WTC11 (cell line): ENCODE measurements around the gene CAMKK2. TPM values are rescaled to one million over a fixed set of nuclear protein-coding genes. Genes with fewer than 3 reads are reported as not detected.

Experiments
- ATAC-seq: fragments of 200-7000 bp; cut with Tn5 transposase; 2 replicates; pipeline ENCODE4 v1.10.0; 2021; ENCODE audit warnings: mild to moderate bottlenecking, moderate library complexity
- CTCF ChIA-PET: fragments of 300-600 bp; sonication (Branson Sonifier 250); formaldehyde crosslinking; loops from one replicate; lab custom pipeline; 2021; ENCODE audit warnings: antibody characterized with exemption; lab: Charles Lee
- POLR2A ChIA-PET: fragments of 350-600 bp; sonication (Branson Sonifier 250); formaldehyde crosslinking; loops from one replicate; lab custom pipeline; 2021; ENCODE audit warnings: antibody characterized with exemption; lab: Charles Lee
- DNase-seq: peaks from one replicate; pipeline ENCODE4 v3.0.0; 2021; ENCODE audit warnings: low spot score
- H3K27ac Mint-ChIP-seq: 2 replicates; pipeline ENCODE4 v1.8.0; 2021; ENCODE audit warnings: mixed read lengths
- H3K27me3 Mint-ChIP-seq: 2 replicates; pipeline ENCODE4 v1.8.0; 2021; ENCODE audit warnings: low read depth, mild to moderate bottlenecking, moderate library complexity, mixed read lengths
- H3K36me3 Mint-ChIP-seq: 2 replicates; pipeline ENCODE4 v1.8.0; 2021; ENCODE audit warnings: mixed read lengths
- H3K4me1 Mint-ChIP-seq: 2 replicates; pipeline ENCODE4 v1.8.0; 2022; ENCODE audit warnings: mixed read lengths
- H3K4me3 Mint-ChIP-seq: 2 replicates; pipeline ENCODE4 v1.8.0; 2021; ENCODE audit warnings: mild to moderate bottlenecking, moderate library complexity, mixed read lengths
- H3K9me3 Mint-ChIP-seq: 2 replicates; pipeline ENCODE4 v1.8.0; 2021; ENCODE audit warnings: mixed read lengths
- FOXJ3 ChIP-seq: sonication (generic); formaldehyde crosslinking; IDR thresholded peaks from 2 replicates; pipeline ENCODE4 v1.9.0; 2021; ENCODE audit warnings: missing genetic modification reagents, mild to moderate bottlenecking, borderline replicate concordance
- total RNA-seq: library from RNA; stranded (reverse); gene quantifications from 3 replicates; pipeline ENCODE4 v1.2.3, GENCODE V29; 2021
- TF ChIP-seq, protein P1 (sequence below): sonication (generic); formaldehyde crosslinking; conservative IDR thresholded peaks from 2 replicates; pipeline ENCODE4 v1.8.1; 2023; ENCODE audit warnings: mild to moderate bottlenecking, low read depth, missing genetic modification reagents, moderate library complexity

CAMKK2 gene
- total RNA-seq, 1 experiment from 2014 or later, result 36.5 TPM

DNA sequence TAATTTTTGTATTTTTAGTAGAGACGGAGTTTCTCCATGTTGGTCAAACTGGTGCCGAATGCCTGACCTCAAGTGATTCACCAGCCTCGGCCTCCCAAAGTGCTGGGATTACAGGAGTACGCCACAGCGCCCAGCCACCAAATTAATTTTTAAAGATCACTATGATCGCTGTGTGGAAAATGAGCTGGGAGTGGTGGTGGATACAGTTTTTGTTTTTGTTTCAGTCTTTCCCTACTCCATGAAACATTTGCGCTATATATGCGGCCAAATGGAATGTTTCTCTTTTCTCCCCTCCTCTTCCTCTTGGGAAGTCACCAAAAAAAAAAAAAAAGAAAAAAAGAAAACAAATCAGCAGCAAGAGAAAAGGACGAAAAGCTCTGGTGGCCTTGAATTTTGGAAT, 107.4 kb downstream of the CAMKK2 start (continued):
- TF ChIP-seq, protein P1, sequence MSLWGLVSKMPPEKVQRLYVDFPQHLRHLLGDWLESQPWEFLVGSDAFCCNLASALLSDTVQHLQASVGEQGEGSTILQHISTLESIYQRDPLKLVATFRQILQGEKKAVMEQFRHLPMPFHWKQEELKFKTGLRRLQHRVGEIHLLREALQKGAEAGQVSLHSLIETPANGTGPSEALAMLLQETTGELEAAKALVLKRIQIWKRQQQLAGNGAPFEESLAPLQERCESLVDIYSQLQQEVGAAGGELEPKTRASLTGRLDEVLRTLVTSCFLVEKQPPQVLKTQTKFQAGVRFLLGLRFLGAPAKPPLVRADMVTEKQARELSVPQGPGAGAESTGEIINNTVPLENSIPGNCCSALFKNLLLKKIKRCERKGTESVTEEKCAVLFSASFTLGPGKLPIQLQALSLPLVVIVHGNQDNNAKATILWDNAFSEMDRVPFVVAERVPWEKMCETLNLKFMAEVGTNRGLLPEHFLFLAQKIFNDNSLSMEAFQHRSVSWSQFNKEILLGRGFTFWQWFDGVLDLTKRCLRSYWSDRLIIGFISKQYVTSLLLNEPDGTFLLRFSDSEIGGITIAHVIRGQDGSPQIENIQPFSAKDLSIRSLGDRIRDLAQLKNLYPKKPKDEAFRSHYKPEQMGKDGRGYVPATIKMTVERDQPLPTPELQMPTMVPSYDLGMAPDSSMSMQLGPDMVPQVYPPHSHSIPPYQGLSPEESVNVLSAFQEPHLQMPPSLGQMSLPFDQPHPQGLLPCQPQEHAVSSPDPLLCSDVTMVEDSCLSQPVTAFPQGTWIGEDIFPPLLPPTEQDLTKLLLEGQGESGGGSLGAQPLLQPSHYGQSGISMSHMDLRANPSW, result no peak

DNA sequence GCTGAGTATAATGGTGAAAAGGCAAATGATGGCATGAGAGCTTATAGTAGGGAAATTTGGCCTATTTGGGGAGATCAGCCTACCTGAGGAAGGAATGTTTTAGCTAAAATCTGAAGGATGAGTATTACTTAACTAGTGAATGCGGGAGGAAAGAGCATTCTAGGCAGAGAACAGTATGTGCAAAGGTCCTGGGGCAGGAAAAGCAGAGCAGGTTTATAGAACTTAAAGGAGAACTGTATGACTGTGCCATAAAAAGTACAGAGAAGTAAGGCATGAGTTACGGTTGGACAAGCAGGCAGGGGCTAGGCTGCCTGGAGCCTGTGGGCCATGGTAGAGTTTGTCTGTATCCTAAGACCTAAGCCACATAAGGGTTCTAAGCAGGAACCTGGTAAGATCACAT, 108.3 kb downstream of the CAMKK2 start:
- ATAC-seq, result no peak
- POLR2A ChIA-PET, result interaction anchor here (0.6 kb wide), 1 partner anchor 45 kb away, joined by 4 read pairs; no protein-coding TSS in a partner anchor
- TF ChIP-seq FOXJ3 (CRISPR knock-in tag), result no peak
- no peaks in the 10 kb centered on the region for H3K9me3 Mint-ChIP-seq
- 0 out of 2 replicates have a peak, but pooled peaks cover 4% of the 10 kb centered on the region for H3K4me1 Mint-ChIP-seq
- H3K27ac Mint-ChIP-seq, result no peak overlapping the region
- CTCF ChIA-PET, result no interaction called here
- no peaks in the 10 kb centered on the region for H3K36me3 Mint-ChIP-seq
- no peak overlapping the region for H3K4me3 Mint-ChIP-seq
- no peak for DNase-seq
- H3K27me3 Mint-ChIP-seq, result no peaks in the 10 kb centered on the region

Other genes starting within 250 kb of the CAMKK2 start
- gene P2RX7, start 163.8 kb downstream of the CAMKK2 start, total RNA-seq, result 0.21 to 0.55 TPM (median 0.55 TPM) in 3 replicates
- 13.9 to 14.6 TPM (median 14.3 TPM) in 3 replicates for gene P2RX4, start 86.6 kb downstream of the CAMKK2 start, total RNA-seq
- 98.5 to 116 TPM (median 104 TPM) in 3 replicates for gene ANAPC5, start 55.7 kb upstream of the CAMKK2 start, total RNA-seq
- gene RNF34, start 103.4 kb upstream of the CAMKK2 start, total RNA-seq, result 42.8 to 53.6 TPM (median 51.0 TPM) in 3 replicates